ENCODE results near the gene KANK2.

Gene KANK2

DNA sequence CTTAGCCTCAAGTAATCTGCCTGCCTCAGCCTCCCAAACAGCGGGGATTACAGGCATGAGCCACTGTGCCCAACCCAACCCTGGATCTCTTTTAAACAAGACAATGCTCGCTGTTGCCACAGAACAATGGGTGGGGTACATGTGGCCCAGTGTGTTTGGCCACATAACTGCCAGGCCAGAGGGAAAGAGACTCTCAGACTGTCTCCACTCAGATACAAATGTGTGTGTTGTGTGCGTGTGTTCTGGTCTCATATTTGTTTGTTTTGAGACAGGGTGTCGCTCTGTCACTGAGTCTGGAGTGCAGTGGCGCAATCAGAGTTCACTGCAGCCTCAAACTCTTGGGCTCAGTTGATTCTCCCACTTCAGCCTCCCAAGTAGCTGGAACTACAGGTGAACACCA lies 82.3 kb downstream of the KANK2 start:
- TF ChIP-seq, protein P1, sequence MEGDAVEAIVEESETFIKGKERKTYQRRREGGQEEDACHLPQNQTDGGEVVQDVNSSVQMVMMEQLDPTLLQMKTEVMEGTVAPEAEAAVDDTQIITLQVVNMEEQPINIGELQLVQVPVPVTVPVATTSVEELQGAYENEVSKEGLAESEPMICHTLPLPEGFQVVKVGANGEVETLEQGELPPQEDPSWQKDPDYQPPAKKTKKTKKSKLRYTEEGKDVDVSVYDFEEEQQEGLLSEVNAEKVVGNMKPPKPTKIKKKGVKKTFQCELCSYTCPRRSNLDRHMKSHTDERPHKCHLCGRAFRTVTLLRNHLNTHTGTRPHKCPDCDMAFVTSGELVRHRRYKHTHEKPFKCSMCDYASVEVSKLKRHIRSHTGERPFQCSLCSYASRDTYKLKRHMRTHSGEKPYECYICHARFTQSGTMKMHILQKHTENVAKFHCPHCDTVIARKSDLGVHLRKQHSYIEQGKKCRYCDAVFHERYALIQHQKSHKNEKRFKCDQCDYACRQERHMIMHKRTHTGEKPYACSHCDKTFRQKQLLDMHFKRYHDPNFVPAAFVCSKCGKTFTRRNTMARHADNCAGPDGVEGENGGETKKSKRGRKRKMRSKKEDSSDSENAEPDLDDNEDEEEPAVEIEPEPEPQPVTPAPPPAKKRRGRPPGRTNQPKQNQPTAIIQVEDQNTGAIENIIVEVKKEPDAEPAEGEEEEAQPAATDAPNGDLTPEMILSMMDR (IDR thresholded peaks at IDR 0.05) = no peak

Data from LNCAP (cell line).